H54 (cell line): ENCODE measurements around the gene PPTC7.

Experiments
- DNase-seq: peaks from one replicate; pipeline ENCODE4 v3.0.0; 2011; ENCODE audit warnings: low spot score, mixed read lengths; ENCODE audit not compliant: insufficient read length
- FAIRE-seq: peaks from 3 replicates; lab custom pipeline; 2011; peaks lifted over from hg19 to GRCh38; lab: Jason Lieb, UNC
- POLR2A ChIP-seq: IDR thresholded peaks from 2 replicates; pipeline ENCODE4 v1.6.1; 2011; ENCODE audit warnings: low read depth, mild to moderate bottlenecking, low read length

PPTC7 gene

GRCh38 chr12:110516995-110517394 is 66.1 kb downstream of the PPTC7 start:
- DNase-seq = no peak
- TF ChIP-seq POLR2A = no peak
- no peak for FAIRE-seq

- FAIRE-seq (no peak), DNase-seq (no peak)
- no peak for TF ChIP-seq POLR2A
Observed at GRCh38 chr12:110514363-110514762, 68.8 kb downstream of the PPTC7 start.

- DNase-seq (no peak), FAIRE-seq (no peak)
- no peak for TF ChIP-seq POLR2A
Observed at GRCh38 chr12:110513842-110514241, 69.3 kb downstream of the PPTC7 start.

GRCh38 chr12:110508071-110508586 is 75.0 kb downstream of the PPTC7 start:
- DNase-seq (no peak), FAIRE-seq (no peak)
- no peak for TF ChIP-seq POLR2A

- DNase-seq (no peak), FAIRE-seq (no peak)
- TF ChIP-seq POLR2A = no peak
Observed at GRCh38 chr12:110505332-110505731, 77.8 kb downstream of the PPTC7 start.

- TF ChIP-seq POLR2A = no peak
- FAIRE-seq (no peak), DNase-seq (no peak)
Observed at GRCh38 chr12:110503432-110503831, 79.7 kb downstream of the PPTC7 start.

GRCh38 chr12:110501752-110502738 is 81.1 kb downstream of the PPTC7 start, which contains the start of the genes RAD9B and VPS29:
TSS of gene RAD9B (plus strand) at chr12:110502331. CDS start at chr12:110502338, 7 bp downstream.
TSS of gene VPS29 (minus strand) at chr12:110502111. CDS start at chr12:110502051, 60 bp downstream.
- FAIRE-seq (peak; percentile 92), DNase-seq (peak; percentile 75)
- TF ChIP-seq POLR2A = peak; percentile 86

- peak; percentile 75 for FAIRE-seq
- DNase-seq = peak; percentile 24
- TF ChIP-seq POLR2A = no peak
Observed at GRCh38 chr12:110501399-110501751, 81.7 kb downstream of the PPTC7 start.

GRCh38 chr12:110498984-110499706 is 84.0 kb downstream of the PPTC7 start:
- no peak for TF ChIP-seq POLR2A
- DNase-seq = no peak
- FAIRE-seq = no peak
